NCI-H146 (cell line): ENCODE results near the gene RAB39A.
"Not testable (repeated sequence)": the region's sequence is repeated elsewhere in the genome, so short reads cannot be mapped to it uniquely, and the experiment has no call there.

ENCODE experiments used
- DNase-seq: peaks from one replicate; lab custom pipeline; 2025; lab: John Stamatoyannopoulos, UW

RAB39A gene

GRCh38 chr11:107928046-107928766, at the start of gene RAB39A:
Gene RAB39A (plus strand): TSS chr11:107928448. CDS start chr11:107928569, 121 bp downstream.
- peak; percentile 98 for DNase-seq

- not testable (repeated sequence) for DNase-seq
Measured at GRCh38 chr11:107881471-107881870, 46.8 kb upstream of the RAB39A start.

GRCh38 chr11:107882095-107882820, 46.0 kb upstream of the RAB39A start:
- DNase-seq = no peak

GRCh38 chr11:107898270-107898669, 30.0 kb upstream of the RAB39A start:
- peak; percentile 7 for DNase-seq

- DNase-seq = no peak
Measured at GRCh38 chr11:107908211-107908610, 20.0 kb upstream of the RAB39A start.

- not testable (repeated sequence) for DNase-seq
Measured at GRCh38 chr11:107912415-107912814, 15.8 kb upstream of the RAB39A start.

GRCh38 chr11:107915229-107915628, 13.0 kb upstream of the RAB39A start:
- no peak for DNase-seq

GRCh38 chr11:107916671-107917241, 11.5 kb upstream of the RAB39A start:
- peak; percentile 34 for DNase-seq

- no peak for DNase-seq
Measured at GRCh38 chr11:107921997-107922396, 6.3 kb upstream of the RAB39A start.

GRCh38 chr11:107923519-107923918, 4.7 kb upstream of the RAB39A start:
- not testable (repeated sequence) for DNase-seq

GRCh38 chr11:107924306-107924705, 3.9 kb upstream of the RAB39A start:
- DNase-seq = no peak

- DNase-seq = no peak
Measured at GRCh38 chr11:107927559-107927958, 689 bp upstream of the RAB39A start.

- DNase-seq = peak; percentile 70
Measured at GRCh38 chr11:107928767-107929507, 689 bp downstream of the RAB39A start.

GRCh38 chr11:107929611-107930200, 1.5 kb downstream of the RAB39A start:
- no peak for DNase-seq

GRCh38 chr11:107931206-107931605, 3.0 kb downstream of the RAB39A start:
- no peak for DNase-seq

GRCh38 chr11:107947904-107948303, 19.7 kb downstream of the RAB39A start:
- no peak for DNase-seq

- DNase-seq = not testable (repeated sequence)
Measured at GRCh38 chr11:107948328-107948727, 20.1 kb downstream of the RAB39A start.

- no peak for DNase-seq
Measured at GRCh38 chr11:107951155-107951554, 22.9 kb downstream of the RAB39A start.

GRCh38 chr11:107953446-107953845, 25.2 kb downstream of the RAB39A start:
- no peak for DNase-seq

- DNase-seq = no peak
Measured at GRCh38 chr11:107956543-107956942, 28.3 kb downstream of the RAB39A start.

- DNase-seq = no peak
Measured at GRCh38 chr11:107957109-107957588, 28.9 kb downstream of the RAB39A start.

- DNase-seq = no peak
Measured at GRCh38 chr11:107961480-107961879, 33.2 kb downstream of the RAB39A start.
